ENCODE results near the gene OGFOD3.

DNA sequence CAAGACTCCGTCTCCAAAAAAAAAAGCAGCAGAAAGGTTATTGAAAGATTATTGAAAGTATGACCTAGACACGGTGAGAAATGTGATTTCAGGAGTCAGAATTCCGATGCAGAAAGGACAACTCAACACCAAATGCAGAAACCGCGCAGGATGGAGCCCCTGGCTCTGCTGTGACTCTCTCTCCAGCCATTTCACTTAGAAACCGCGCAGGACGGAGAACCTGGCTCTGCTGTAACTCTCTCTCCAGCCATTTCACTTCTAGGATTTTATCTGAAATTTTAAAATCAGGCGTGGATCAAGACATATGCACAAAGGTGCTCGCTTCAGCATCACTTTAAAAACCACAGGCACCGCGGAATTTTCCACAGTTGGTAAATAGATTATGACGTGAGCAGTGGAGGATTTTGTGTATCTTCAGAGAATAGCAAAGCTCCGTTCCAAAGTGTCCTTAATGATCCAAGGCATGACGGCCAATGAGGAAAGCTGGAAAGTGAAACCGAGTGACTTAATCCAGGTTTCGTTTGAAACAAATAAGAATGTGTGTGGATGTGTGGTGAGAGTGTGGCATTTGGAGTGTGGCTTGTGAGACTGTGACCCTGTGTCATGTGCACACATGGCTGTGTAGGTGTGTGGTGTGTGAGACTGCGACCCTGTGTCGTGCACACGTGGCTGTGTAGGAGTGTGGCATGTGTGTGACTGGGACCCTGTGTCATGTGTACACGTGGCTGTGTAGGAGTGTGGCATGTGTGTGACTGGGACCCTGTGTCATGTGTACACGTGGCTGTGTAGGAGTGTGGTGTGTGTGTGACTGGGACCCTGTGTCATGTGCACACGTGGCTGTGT is 37.3 kb downstream of the OGFOD3 start:
- TF ChIP-seq POLR2A (IDR thresholded peaks at IDR 0.05; ENCODE audit: low read length) (no peak), GATA1 (IDR thresholded peaks at IDR 0.05; ENCODE audit: low read depth, low read length) (no peak)
